ENCODE measurements around the gene CCL26. TPM values are rescaled to one million over a fixed set of nuclear protein-coding genes. Genes with fewer than 3 reads are reported as not detected.
"Not testable (repeated sequence)": the region's sequence is repeated elsewhere in the genome, so short reads cannot be mapped to it uniquely, and the experiment has no call there.

Gene CCL26
- total and polyA plus RNA-seq, 2 experiments from 2014 or later = 3.0 to 18.4 TPM

DNA sequence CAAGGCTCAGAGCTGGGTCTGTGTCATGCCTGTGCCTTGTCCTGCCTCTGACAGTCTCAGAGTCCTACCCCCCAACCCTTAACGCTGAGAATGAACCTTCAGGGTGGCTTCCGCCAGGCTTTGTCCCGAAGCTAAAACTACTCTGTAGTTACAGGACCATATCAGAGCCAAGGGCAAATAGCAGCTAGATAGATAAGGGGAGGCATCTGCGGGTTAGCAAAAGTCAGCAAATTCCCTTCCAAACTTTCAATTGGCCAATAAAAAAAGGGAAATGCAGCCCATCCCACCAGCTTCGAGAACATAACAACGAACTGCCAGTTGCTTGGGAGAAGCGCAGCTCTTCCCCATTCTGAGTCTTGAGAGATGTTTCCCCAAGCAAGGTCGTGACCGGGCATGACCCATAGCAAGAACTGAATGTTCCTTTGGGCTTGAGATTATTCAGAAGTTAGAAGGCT lies 23.8 kb upstream of the CCL26 start (continued):
- TF ChIP-seq ETS1 (IDR thresholded peaks at IDR 0.05) (no peak), POLR2AphosphoS5 (IDR thresholded peaks at IDR 0.05; ENCODE audit: low read depth) (no peak), ZNF114 (CRISPR knock-in tag; IDR thresholded peaks at IDR 0.05) (no peak), STAT1 (IDR thresholded peaks at IDR 0.05; ENCODE audit: unreplicated experiment) (no peak), ZNF331 (CRISPR knock-in tag; IDR thresholded peaks at IDR 0.05; ENCODE audit: low read depth) (no peak), EZH2 (IDR thresholded peaks at IDR 0.05; ENCODE audit: low read depth, unreplicated experiment) (no peak)

DNA sequence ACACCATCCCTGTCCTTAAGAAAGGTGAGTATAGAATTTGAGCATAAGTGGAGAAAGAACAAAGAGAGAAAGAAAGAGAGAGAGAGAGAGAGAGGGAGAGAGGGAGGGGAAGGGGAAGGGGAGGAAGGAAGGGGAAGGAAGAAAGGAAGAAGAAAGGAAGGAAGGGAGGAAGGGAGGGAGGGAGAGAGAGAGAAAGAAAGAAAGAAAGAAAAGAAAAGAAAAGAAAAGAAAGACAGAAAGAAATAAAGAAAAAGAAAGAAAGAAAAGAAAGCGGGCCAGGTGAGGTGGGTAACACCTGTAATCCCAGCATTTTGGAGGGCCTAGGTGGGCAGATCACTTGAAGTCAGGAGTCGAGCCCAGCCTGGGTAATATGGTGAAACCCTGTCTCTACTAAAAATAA lies 21.7 kb upstream of the CCL26 start:
- no peaks in the 10 kb centered on the region for H3K36me3 Mint-ChIP-seq (ENCODE audit: low read depth)
- Histone ChIP-seq H3F3A (replicated peaks; ENCODE audit: low read depth) (no peaks in the 10 kb centered on the region), H4K20me1 (replicated peaks; ENCODE audit: insufficient read depth) (no peaks in the 10 kb centered on the region), H3K27ac (ENCODE audit: low read depth) (no peak overlapping the region), H2AFZ (no peak overlapping the region), H3K27me3 (ENCODE audit: insufficient read depth) (no peaks in the 10 kb centered on the region), H3K36me3 (ENCODE audit: insufficient read depth) (no peaks in the 10 kb centered on the region), H3K4me3 (no peak overlapping the region), H3K79me2 (replicated peaks; ENCODE audit: insufficient read depth) (no peaks in the 10 kb centered on the region), H3K4me1 (ENCODE audit: insufficient read depth) (peaks cover 9% of the 10 kb centered on the region), H3K4me2 (no peak overlapping the region), H3K9me2 (ENCODE audit: insufficient read depth) (no peaks in the 10 kb centered on the region)
- no peak for ATAC-seq
- H3K9me3 Mint-ChIP-seq = no peaks in the 10 kb centered on the region; the same call in 2 of the 3 replicates
- peaks cover 5% of the 10 kb centered on the region; the same call in 2 of the 3 replicates for H3K4me1 Mint-ChIP-seq
- peaks cover 11% of the 10 kb centered on the region for H3K27me3 Mint-ChIP-seq (ENCODE audit: insufficient read depth, low read depth, poor library complexity)
- no peak for DNase-seq (ENCODE audit: low spot score)
- H3K4me3 Mint-ChIP-seq = no peak overlapping the region
- TF ChIP-seq STAT1 (IDR thresholded peaks at IDR 0.05; ENCODE audit: unreplicated experiment) (no peak), ZNF331 (CRISPR knock-in tag; IDR thresholded peaks at IDR 0.05; ENCODE audit: low read depth) (no peak), ZNF462 (CRISPR knock-in tag; IDR thresholded peaks at IDR 0.05) (no peak), ETS1 (IDR thresholded peaks at IDR 0.05) (no peak), NANOG (IDR thresholded peaks at IDR 0.05; ENCODE audit: borderline replicate concordance) (no peak)
- no peak overlapping the region for H3K27ac Mint-ChIP-seq

GRCh38 chr7:75792567-75792966 lies 20.6 kb upstream of the CCL26 start:
- H2AFZ ChIP-seq; H3K27ac ChIP-seq (ENCODE audit: low read depth); H3K36me3 Mint-ChIP-seq (ENCODE audit: low read depth); H4K20me1 ChIP-seq (replicated peaks; ENCODE audit: insufficient read depth); H3K36me3 ChIP-seq (ENCODE audit: insufficient read depth); DNase-seq (ENCODE audit: low spot score); H3K9me3 Mint-ChIP-seq; H3K9me2 ChIP-seq (ENCODE audit: insufficient read depth); H3F3A ChIP-seq (replicated peaks; ENCODE audit: low read depth); H3K4me3 Mint-ChIP-seq; H3K27ac Mint-ChIP-seq; H3K4me3 ChIP-seq; ATAC-seq; H3K4me1 Mint-ChIP-seq; H3K4me2 ChIP-seq; H3K79me2 ChIP-seq (replicated peaks; ENCODE audit: insufficient read depth); H3K27me3 ChIP-seq (ENCODE audit: insufficient read depth): not testable (repeated sequence)
- peaks cover 11% of the 10 kb centered on the region for H3K27me3 Mint-ChIP-seq (ENCODE audit: insufficient read depth, low read depth, poor library complexity)
- peaks cover 12% of the 10 kb centered on the region for H3K4me1 ChIP-seq (ENCODE audit: insufficient read depth)

All from GM23338 (cell line).